ENCODE results near the gene GABRD.

GABRD gene

GRCh38 chr1:2043886-2044285 lies 24.7 kb downstream of the GABRD start:
- no peak for TF ChIP-seq CTCF (conservative IDR thresholded peaks at IDR 0.05)
- TF ChIP-seq ZFX (IDR thresholded peaks at IDR 0.05) = no peak

GRCh38 chr1:2044510-2045319 lies 25.6 kb downstream of the GABRD start:
- no peak overlapping the region; the same call in 1 of the 2 replicates for H3K27ac ChIP-seq
- TF ChIP-seq CTCF (conservative IDR thresholded peaks at IDR 0.05) = peak; percentile 99
- peak; percentile 27; the same call in 1 of the 2 replicates for TF ChIP-seq ZFX (IDR thresholded peaks at IDR 0.05)

More at GRCh38 chr1:2043886-2044285, 24.7 kb downstream of the GABRD start:
- H3K27ac ChIP-seq = no peak overlapping the region

- H3K27ac ChIP-seq = no peak overlapping the region
- TF ChIP-seq ZFX (IDR thresholded peaks at IDR 0.05) (no peak), CTCF (conservative IDR thresholded peaks at IDR 0.05) (no peak)
These were observed 26.5 kb downstream of the GABRD start for GRCh38 chr1:2045468-2046173.

GRCh38 chr1:2046174-2046917 lies 27.2 kb downstream of the GABRD start:
- H3K27ac ChIP-seq = no peak overlapping the region
- peak; percentile 97 for TF ChIP-seq CTCF (conservative IDR thresholded peaks at IDR 0.05)
- no peak for TF ChIP-seq ZFX (IDR thresholded peaks at IDR 0.05)

- no peak for TF ChIP-seq ZFX (IDR thresholded peaks at IDR 0.05)
- TF ChIP-seq CTCF (conservative IDR thresholded peaks at IDR 0.05) = no peak; the same call in 1 of the 2 replicates
- no peak overlapping the region for H3K27ac ChIP-seq
These were observed 28.0 kb downstream of the GABRD start for GRCh38 chr1:2046953-2047748.

GRCh38 chr1:2047749-2048729 lies 28.9 kb downstream of the GABRD start:
- no peak for TF ChIP-seq ZFX (IDR thresholded peaks at IDR 0.05)
- TF ChIP-seq CTCF (conservative IDR thresholded peaks at IDR 0.05) = no peak
- no peak overlapping the region; the same call in 1 of the 2 replicates for H3K27ac ChIP-seq
